ENCODE results near the gene OSBPL3. TPM values are rescaled to one million over a fixed set of nuclear protein-coding genes. Genes with fewer than 3 reads are reported as not detected.

Gene OSBPL3
- total RNA-seq, 1 donor from 2014 or later = 37.5 TPM

DNA sequence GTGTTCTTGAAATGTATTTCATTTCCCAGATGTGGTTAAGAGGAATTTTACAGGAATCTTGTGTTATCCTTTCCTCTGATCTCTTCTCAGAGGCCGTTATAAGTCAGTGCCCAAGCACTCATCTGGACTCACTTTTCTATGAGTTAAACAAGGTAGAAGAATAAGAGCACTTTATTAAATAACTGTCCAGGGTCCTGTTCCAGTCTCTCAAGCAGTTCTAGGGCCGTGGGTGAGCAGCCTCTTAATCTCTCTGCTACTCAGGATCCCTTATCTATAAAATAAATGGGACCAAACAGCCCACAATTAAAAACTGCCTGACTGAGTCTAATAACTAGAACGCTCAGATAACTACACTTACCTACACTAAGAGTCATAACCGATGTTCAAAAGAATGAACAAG lies 111.2 kb downstream of the OSBPL3 start:
- Mint-ChIP-seq H3K27me3 (ENCODE audit: unreplicated experiment) (peaks cover 6% of the 10 kb centered on the region), H3K4me3 (ENCODE audit: unreplicated experiment) (no peak overlapping the region), H3K4me1 (ENCODE audit: low read depth, unreplicated experiment) (peaks cover 10% of the 10 kb centered on the region), H3K36me3 (ENCODE audit: unreplicated experiment) (no peaks in the 10 kb centered on the region), H3K27ac (ENCODE audit: unreplicated experiment) (no peak overlapping the region), H3K9me3 (ENCODE audit: unreplicated experiment) (no peaks in the 10 kb centered on the region)
- no peak for DNase-seq
- TF ChIP-seq, protein P1, sequence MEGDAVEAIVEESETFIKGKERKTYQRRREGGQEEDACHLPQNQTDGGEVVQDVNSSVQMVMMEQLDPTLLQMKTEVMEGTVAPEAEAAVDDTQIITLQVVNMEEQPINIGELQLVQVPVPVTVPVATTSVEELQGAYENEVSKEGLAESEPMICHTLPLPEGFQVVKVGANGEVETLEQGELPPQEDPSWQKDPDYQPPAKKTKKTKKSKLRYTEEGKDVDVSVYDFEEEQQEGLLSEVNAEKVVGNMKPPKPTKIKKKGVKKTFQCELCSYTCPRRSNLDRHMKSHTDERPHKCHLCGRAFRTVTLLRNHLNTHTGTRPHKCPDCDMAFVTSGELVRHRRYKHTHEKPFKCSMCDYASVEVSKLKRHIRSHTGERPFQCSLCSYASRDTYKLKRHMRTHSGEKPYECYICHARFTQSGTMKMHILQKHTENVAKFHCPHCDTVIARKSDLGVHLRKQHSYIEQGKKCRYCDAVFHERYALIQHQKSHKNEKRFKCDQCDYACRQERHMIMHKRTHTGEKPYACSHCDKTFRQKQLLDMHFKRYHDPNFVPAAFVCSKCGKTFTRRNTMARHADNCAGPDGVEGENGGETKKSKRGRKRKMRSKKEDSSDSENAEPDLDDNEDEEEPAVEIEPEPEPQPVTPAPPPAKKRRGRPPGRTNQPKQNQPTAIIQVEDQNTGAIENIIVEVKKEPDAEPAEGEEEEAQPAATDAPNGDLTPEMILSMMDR (IDR thresholded peaks at IDR 0.05; ENCODE audit: partially characterized antibody, unreplicated experiment) = no peak

DNA sequence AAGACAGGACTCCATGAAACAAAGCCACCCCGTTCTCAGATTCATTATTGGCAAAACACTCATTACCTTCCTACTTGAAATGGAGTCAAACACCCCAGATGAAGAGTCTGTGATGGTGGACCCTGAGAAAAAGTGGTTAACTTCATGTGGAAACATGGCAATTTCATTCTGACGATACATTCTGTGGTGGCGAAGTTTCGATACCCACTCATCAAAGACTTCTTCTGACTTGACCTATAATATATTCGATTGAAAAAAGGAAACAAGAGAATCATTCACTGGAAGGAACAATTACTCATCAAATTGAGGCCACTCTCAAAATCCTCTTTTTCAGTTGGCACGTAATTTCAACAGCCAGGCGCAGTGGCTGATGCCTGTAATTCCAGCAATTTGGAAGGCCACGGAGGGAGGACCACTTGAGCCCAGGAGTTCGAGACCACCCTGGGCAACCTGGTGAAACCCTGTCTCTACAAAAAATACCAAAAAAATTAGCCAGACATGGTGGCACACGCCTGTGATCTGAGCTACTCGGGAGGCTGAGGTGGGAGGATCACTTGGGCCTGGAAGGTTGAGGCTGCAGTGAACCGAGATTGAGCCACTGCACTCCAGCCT lies 113.9 kb downstream of the OSBPL3 start:
- H3K36me3 Mint-ChIP-seq (ENCODE audit: unreplicated experiment) = no peaks in the 10 kb centered on the region
- H3K4me1 Mint-ChIP-seq (ENCODE audit: low read depth, unreplicated experiment) = peaks cover 9% of the 10 kb centered on the region
- no peak overlapping the region for H3K27ac Mint-ChIP-seq (ENCODE audit: unreplicated experiment)
- H3K27me3 Mint-ChIP-seq (ENCODE audit: unreplicated experiment) = peaks cover 4% of the 10 kb centered on the region
- no peak overlapping the region for H3K4me3 Mint-ChIP-seq (ENCODE audit: unreplicated experiment)
- TF ChIP-seq, protein P1 (IDR thresholded peaks at IDR 0.05; ENCODE audit: partially characterized antibody, unreplicated experiment) = no peak
- DNase-seq = no peak
- no peaks in the 10 kb centered on the region for H3K9me3 Mint-ChIP-seq (ENCODE audit: unreplicated experiment)

DNA sequence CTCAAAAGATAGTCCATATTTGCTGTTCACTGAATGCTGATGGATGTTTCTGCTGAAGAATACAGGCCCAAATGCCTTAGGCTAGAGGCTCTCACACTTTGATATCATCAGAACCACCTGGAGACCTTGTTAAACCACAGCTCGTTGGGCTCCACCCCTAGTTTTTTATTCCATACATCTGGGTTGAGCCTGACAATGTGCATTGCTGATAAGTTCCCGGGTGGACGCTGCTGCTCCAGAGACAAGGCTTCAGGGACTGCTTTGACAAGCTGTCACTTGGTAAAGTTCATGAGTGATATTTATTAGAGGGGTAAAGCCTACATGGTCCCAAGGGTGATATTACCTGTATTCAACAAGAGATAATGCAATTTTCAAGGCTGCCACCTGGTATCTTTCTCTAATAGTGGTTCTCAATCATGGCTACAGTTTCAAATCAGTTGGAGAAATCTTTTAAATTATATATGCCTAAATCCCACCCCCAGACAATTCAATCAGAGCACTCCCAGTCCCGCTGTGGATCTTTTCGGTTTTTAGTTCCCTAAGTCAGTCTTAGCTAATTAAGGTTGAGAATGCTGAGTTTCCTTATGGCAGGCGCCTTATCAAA lies 115.7 kb downstream of the OSBPL3 start:
- TF ChIP-seq, protein P1 (IDR thresholded peaks at IDR 0.05; ENCODE audit: partially characterized antibody, unreplicated experiment) = no peak
- H3K4me3 Mint-ChIP-seq (ENCODE audit: unreplicated experiment) = no peak overlapping the region
- DNase-seq = no peak
- H3K36me3 Mint-ChIP-seq (ENCODE audit: unreplicated experiment) = no peaks in the 10 kb centered on the region
- H3K27me3 Mint-ChIP-seq (ENCODE audit: unreplicated experiment) = peaks cover 4% of the 10 kb centered on the region
- H3K27ac Mint-ChIP-seq (ENCODE audit: unreplicated experiment) = no peak overlapping the region
- H3K9me3 Mint-ChIP-seq (ENCODE audit: unreplicated experiment) = no peaks in the 10 kb centered on the region
- peaks cover 9% of the 10 kb centered on the region for H3K4me1 Mint-ChIP-seq (ENCODE audit: low read depth, unreplicated experiment)

DNA sequence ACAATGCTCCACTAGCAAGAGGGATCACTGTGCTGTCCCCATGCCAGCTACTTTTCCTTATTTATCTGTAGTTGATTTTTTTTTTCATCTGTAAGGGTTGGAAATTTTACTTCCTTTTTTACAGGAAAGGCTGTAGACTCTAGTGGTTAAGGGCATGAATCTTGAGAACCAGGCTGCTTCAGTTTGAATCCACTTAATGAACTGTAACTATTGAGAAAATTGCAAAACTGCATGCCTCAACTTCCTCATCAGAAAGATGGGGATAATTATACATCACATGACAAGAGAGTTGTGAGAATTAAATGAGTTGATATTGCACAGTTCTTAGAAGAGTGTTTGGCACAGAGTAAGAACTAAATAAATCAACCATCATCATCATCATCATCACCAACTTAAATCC lies 116.4 kb downstream of the OSBPL3 start:
- no peaks in the 10 kb centered on the region for H3K9me3 Mint-ChIP-seq (ENCODE audit: unreplicated experiment)
- no peak overlapping the region for H3K27ac Mint-ChIP-seq (ENCODE audit: unreplicated experiment)
- DNase-seq = no peak
- H3K4me1 Mint-ChIP-seq (ENCODE audit: low read depth, unreplicated experiment) = peaks cover 9% of the 10 kb centered on the region
- H3K27me3 Mint-ChIP-seq (ENCODE audit: unreplicated experiment) = peaks cover 4% of the 10 kb centered on the region
- H3K4me3 Mint-ChIP-seq (ENCODE audit: unreplicated experiment) = no peak overlapping the region
- H3K36me3 Mint-ChIP-seq (ENCODE audit: unreplicated experiment) = no peaks in the 10 kb centered on the region
- TF ChIP-seq, protein P1 (IDR thresholded peaks at IDR 0.05; ENCODE audit: partially characterized antibody, unreplicated experiment) = no peak

DNA sequence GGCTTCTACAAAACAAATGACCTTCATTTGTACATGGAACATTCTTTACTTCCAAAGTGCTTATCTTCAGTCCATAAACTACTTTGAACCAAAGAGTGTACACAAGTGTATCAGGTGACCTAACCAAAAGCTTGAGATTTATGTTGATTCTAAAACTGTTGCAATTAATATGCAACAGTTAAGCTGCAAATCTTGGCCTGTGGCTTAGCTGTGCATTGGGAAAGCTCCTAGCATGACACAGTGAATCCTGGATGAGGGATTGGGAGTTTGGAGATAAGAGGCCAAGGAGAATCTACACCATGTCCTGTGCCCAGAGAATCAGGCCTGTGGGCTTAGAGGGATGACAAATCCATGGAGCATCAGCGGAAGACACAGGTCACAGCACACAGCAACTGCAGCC lies 117.5 kb downstream of the OSBPL3 start:
- Mint-ChIP-seq H3K27ac (ENCODE audit: unreplicated experiment) (no peak overlapping the region), H3K27me3 (ENCODE audit: unreplicated experiment) (peaks cover 4% of the 10 kb centered on the region), H3K4me1 (ENCODE audit: low read depth, unreplicated experiment) (peaks cover 9% of the 10 kb centered on the region), H3K4me3 (ENCODE audit: unreplicated experiment) (no peak overlapping the region), H3K36me3 (ENCODE audit: unreplicated experiment) (no peaks in the 10 kb centered on the region), H3K9me3 (ENCODE audit: unreplicated experiment) (no peaks in the 10 kb centered on the region)
- TF ChIP-seq, protein P1 (IDR thresholded peaks at IDR 0.05; ENCODE audit: partially characterized antibody, unreplicated experiment) = no peak
- no peak for DNase-seq
